GM12892 (cell line): ENCODE measurements around the gene TXNDC12.

Experiments used
- POLR2A ChIP-seq: IDR thresholded peaks from 2 replicates; pipeline ENCODE4 v1.6.1; 2011; ENCODE audit warnings: low read depth, low read length, control low read depth
- POLR2AphosphoS5 ChIP-seq: IDR thresholded peaks from 2 replicates; pipeline ENCODE4 v1.6.1; 2011; ENCODE audit warnings: low read depth, low read length, control low read depth
- TAF1 ChIP-seq: IDR thresholded peaks from 2 replicates; pipeline ENCODE4 v1.6.1; 2011; ENCODE audit warnings: low read depth, mild to moderate bottlenecking, control low read depth, low read length, borderline replicate concordance

DNA sequence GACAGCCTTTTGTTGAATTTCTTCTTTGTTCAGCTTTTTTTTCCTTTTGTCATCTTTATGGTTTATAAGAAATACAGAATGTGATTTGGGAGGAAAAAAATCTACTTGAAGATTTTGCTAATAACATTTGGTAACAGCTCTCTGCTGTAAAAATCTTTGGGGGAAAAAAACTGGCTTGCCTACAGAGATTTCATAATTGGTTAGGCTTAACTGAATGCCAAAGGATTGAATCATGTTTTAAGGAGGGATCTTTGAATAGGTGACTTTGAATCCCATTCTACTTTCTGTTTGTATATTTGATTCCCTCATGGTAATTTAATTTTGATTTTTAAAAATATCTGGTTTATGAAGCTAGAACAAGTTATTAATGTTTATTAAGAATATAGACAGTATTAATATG lies 4.3 kb upstream of the TXNDC12 start:
- TF ChIP-seq POLR2AphosphoS5 = no peak
- no peak for TF ChIP-seq POLR2A
- TF ChIP-seq TAF1 = no peak
